Thoracic aorta (tissue), 2 donors: ENCODE data around the gene TMEM127. TPM values are rescaled to one million over a fixed set of nuclear protein-coding genes. Genes with fewer than 3 reads are reported as not detected.
"Not testable (repeated sequence)": the region's sequence is repeated elsewhere in the genome, so short reads cannot be mapped to it uniquely, and the experiment has no call there.

Experiments
- ATAC-seq: fragments of 150-250 bp; one replicate; pipeline ENCODE4 v1.8.0; 2017; ENCODE audit warnings: low read depth; ENCODE audit not compliant: insufficient number of reproducible peaks, low FRiP score
- DNase-seq: peaks from one replicate; pipeline ENCODE4 v3.0.0-alpha.2; 2020; ENCODE audit warnings: low spot score
- H3K27ac ChIP-seq, 2 donors: fragments of 200-600 bp; sonication (generic); 1 replicate in 1 of 2; 2 replicates in 1 of 2; pipeline ENCODE4 v1.5.1; 2016; ENCODE audit warnings: mild to moderate bottlenecking in 2 of 2, moderate library complexity in 2 of 2
- H3K27me3 ChIP-seq: fragments of 200-600 bp; sonication (generic); replicated peaks from 2 replicates; pipeline ENCODE4 v1.6.0; 2016; ENCODE audit warnings: mild to moderate bottlenecking; ENCODE audit not compliant: insufficient read depth
- H3K36me3 ChIP-seq: fragments of 200-600 bp; sonication (generic); one replicate; pipeline ENCODE4 v1.5.1; 2016
- H3K4me1 ChIP-seq, 2 donors: fragments of 200-600 bp; sonication (generic); 1 replicate in 1 of 2; 2 replicates in 1 of 2; pipeline versions ENCODE4 v1.5.1 to v1.6.0; 2016; ENCODE audit warnings: low read depth in 2 of 2, mild to moderate bottlenecking in 1 of 2; ENCODE audit not compliant: control insufficient read depth in 1 of 2
- H3K4me3 ChIP-seq: fragments of 200-600 bp; sonication (generic); 2 replicates; pipeline ENCODE4 v1.5.1; 2016; ENCODE audit warnings: mild to moderate bottlenecking
- H3K9me3 ChIP-seq: fragments of 200-600 bp; sonication (generic); 2 replicates; pipeline ENCODE4 v1.5.1; 2016
- total RNA-seq, 2 donors: library from RNA; depleted of rRNA; stranded (reverse); fragments of >200 nt; gene quantifications; one replicate each; pipeline versions ENCODE4 v1.1.0 to v1.2.3, GENCODE V29; 2016
- TF ChIP-seq, protein P1 (sequence below): fragments of 200-600 bp; sonication (generic); IDR thresholded peaks from one replicate; pipeline ENCODE4 v1.5.1; 2019; ENCODE audit warnings: antibody characterized with exemption

Gene TMEM127
- total RNA-seq, 2 donors from 2014 or later: 50.8 to 52.4 TPM

DNA sequence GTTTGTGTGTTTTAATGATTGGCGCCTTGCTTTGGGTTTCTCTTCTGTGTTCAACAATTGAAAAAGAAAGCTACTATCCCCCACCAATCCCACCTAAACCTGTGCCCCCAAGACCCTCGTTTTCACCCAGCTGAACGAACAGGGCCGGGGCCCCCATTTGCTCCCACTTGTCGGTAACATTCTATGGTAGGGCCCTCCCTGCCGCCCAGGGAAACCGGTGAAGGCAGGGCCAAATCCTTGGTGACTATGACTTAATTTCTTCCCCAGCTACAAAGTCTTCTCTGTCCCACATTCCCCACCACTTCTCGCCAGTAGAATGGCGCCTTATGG lies 40.1 kb upstream of the TMEM127 start:
- TF ChIP-seq, protein P1, sequence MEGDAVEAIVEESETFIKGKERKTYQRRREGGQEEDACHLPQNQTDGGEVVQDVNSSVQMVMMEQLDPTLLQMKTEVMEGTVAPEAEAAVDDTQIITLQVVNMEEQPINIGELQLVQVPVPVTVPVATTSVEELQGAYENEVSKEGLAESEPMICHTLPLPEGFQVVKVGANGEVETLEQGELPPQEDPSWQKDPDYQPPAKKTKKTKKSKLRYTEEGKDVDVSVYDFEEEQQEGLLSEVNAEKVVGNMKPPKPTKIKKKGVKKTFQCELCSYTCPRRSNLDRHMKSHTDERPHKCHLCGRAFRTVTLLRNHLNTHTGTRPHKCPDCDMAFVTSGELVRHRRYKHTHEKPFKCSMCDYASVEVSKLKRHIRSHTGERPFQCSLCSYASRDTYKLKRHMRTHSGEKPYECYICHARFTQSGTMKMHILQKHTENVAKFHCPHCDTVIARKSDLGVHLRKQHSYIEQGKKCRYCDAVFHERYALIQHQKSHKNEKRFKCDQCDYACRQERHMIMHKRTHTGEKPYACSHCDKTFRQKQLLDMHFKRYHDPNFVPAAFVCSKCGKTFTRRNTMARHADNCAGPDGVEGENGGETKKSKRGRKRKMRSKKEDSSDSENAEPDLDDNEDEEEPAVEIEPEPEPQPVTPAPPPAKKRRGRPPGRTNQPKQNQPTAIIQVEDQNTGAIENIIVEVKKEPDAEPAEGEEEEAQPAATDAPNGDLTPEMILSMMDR: no peak
- Histone ChIP-seq H3K9me3 (no peaks in the 10 kb centered on the region), H3K4me1 (peaks cover 9 to 17% of the 10 kb centered on the region in 2 donors), H3K27ac (peak overlapping the region; percentile 82 to 85), H3K4me3 (peak overlapping the region; percentile 90), H3K27me3 (no peaks in the 10 kb centered on the region), H3K36me3 (peaks cover 24% of the 10 kb centered on the region)
- ATAC-seq: no peak
- DNase-seq: no peak

DNA sequence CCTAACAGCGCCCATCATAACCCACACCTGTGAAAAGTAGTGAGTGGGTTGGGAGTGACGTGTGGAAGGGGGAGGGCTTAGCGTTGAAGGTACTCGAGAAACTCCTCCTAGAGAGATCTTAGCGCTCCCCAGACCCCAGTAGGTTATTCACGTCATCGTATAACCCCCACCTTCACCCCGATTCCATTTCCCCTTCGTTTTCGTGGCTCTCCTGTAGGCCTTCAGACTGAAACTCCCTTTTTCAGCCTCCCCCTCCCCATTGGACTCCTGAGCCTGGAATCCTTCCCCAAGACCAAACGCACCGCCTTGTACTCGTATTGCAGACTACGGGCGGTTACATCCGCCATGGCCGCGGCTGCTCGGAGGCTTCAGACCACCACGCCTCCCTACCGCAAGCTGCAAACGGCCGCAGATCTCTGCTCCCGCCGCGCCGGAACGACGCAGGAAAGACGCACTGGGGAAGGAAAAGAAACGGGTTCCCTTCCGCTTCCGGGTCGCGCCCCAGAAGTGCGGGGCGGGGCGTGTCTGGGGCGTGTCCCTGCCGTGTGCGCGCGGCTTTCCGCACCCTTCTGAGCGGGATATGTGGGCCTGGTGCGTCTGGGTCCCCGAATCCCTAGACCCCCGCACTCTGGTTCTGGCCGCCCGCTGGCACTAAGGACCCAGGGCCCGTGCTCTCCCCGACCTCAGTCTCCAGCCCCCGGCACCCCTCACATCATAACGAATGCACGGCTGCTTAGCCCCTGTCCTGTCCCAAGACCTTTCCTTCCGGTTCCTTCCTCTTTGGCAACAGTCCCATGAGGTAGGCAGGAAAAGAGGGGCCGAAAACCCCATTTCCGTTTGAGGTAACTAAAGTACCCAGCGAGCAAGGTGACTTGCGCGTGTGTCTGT lies 39.5 kb upstream of the TMEM127 start, which contains the start of gene SNRNP200:
TSS of gene SNRNP200 (minus strand) at position 456 of the 888 bp plus-strand sequence. CDS start at position 347, 109 bp downstream.
- ATAC-seq (peak; percentile 76), DNase-seq (peak; percentile 43)
- H3K9me3 ChIP-seq: no peaks in the 10 kb centered on the region
- TF ChIP-seq, protein P1: no peak
- peaks cover 30% of the 10 kb centered on the region for H3K36me3 ChIP-seq
- H3K27ac ChIP-seq: peak within 1 kb of the TSS; percentile 82 to 85
- H3K4me1 ChIP-seq: peaks cover 9 to 17% of the 10 kb centered on the region in 2 donors
- H3K4me3 ChIP-seq: peak within 1 kb of the TSS; percentile 90
- H3K27me3 ChIP-seq: no peaks in the 10 kb centered on the region

DNA sequence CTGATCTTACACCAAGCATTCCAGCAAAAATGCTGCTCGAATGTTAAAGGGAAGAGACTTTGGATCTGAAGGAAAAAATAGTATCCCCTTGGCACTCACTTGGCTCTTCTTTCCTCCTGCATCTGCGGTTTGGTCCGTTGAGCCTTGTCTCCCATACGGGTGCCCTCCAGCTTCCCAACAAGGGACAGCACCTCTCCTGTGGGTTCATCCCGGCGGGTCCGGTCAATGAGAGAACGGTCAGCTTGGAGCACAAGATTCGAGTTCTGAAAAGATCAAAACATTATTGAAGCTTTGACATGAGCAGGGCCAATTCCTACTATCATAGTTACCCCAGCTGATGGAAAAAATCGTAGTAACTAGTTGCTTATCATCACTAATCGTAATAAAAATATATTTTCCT lies 38.8 kb upstream of the TMEM127 start:
- Histone ChIP-seq H3K4me1 (peaks cover 9 to 17% of the 10 kb centered on the region in 2 donors), H3K4me3 (peak overlapping the region; percentile 90), H3K27me3 (no peaks in the 10 kb centered on the region), H3K9me3 (no peaks in the 10 kb centered on the region), H3K27ac (no peak overlapping the region), H3K36me3 (peaks cover 37% of the 10 kb centered on the region)
- no peak for DNase-seq
- ATAC-seq: no peak
- TF ChIP-seq, protein P1: no peak

DNA sequence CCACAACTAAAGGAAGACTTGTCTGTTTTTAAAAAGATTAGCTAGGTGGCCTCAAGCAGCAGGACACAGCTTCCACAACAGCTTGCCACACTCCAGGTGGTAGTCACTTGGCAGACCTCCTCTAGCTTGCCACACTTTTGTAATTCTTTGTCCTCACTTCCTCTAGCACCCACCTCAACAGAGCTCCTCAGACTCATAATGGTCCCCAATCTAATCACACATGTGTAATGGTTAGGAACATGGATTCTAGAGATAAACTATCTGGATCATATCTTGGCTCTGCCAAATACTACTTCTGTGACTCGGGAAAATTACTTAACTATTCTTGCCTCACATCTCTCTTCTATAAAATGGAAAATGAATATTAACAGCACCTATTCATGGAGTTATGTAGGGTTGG lies 36.1 kb upstream of the TMEM127 start:
- ATAC-seq: no peak
- H3K4me3 ChIP-seq: no peak overlapping the region
- DNase-seq: no peak
- no peak overlapping the region for H3K27ac ChIP-seq
- peaks cover 64% of the 10 kb centered on the region for H3K36me3 ChIP-seq
- H3K4me1 ChIP-seq: peaks cover 9 to 17% of the 10 kb centered on the region in 2 donors
- TF ChIP-seq, protein P1: no peak
- H3K9me3 ChIP-seq: no peaks in the 10 kb centered on the region
- H3K27me3 ChIP-seq: no peaks in the 10 kb centered on the region

DNA sequence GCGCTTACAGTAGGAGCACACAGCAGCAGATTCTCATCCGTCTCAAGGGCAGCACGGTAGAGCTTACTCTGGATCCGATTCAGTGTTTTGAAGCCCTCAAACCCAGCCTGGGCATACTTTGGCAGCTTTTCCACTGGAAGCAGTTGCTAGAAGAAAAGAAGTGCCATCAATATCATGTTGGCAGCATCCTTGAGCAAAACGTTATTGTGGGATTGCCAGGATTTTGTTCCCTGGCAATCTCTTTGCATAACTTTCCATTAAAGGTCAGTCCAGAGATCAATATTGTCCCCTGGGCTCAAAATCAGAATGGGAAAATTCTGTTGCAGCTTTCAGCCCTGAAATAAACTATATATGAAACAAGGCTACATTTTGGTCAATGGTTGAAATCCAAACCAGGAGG lies 31.1 kb upstream of the TMEM127 start:
- no peak overlapping the region for H3K27ac ChIP-seq
- H3K27me3 ChIP-seq: no peaks in the 10 kb centered on the region
- no peak overlapping the region for H3K4me3 ChIP-seq
- no peaks in the 10 kb centered on the region for H3K9me3 ChIP-seq
- TF ChIP-seq, protein P1: no peak
- ATAC-seq (no peak), DNase-seq (no peak)
- H3K4me1 ChIP-seq: no peaks in the 10 kb centered on the region
- H3K36me3 ChIP-seq: peaks cover 95% of the 10 kb centered on the region

DNA sequence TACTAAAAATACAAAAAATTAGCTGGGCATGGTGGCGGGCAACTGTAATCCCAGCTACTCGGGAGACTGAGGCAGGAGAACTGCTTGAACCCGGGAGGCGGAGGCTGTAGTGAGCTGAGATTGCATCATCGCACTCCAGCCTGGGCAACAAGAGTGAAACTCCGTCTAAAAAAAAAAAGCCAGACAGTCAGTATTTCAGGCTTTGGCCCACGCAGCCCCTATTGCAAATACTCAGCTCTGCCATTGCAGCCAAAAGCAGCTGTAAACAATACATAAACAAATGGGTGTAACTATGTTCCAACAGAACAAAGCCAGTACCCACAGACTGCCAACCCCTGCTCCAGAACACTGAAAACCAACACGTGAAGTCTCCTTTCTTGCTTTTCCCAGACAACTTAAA lies 28.5 kb upstream of the TMEM127 start:
- not testable (repeated sequence) for H3K9me3 ChIP-seq, H3K27ac ChIP-seq, ATAC-seq, H3K4me3 ChIP-seq, H3K4me1 ChIP-seq, H3K27me3 ChIP-seq, DNase-seq
- peaks cover 97% of the 10 kb centered on the region for H3K36me3 ChIP-seq
